Glomerular endothelial cell (primary cell): ENCODE measurements around the gene MYO15A. TPM values are rescaled to one million over a fixed set of nuclear protein-coding genes. Genes with fewer than 3 reads are reported as not detected.

Experiments used
- DNase-seq: peaks from one replicate; pipeline ENCODE4 v3.0.0-alpha.2; 2011; ENCODE audit warnings: low read depth, low spot score; ENCODE audit errors: extremely low read depth
- total RNA-seq: library from RNA; depleted of rRNA; stranded (reverse); fragments of >200 nt; gene quantifications from 2 replicates; pipeline ENCODE4 v1.2.3, GENCODE V29; 2015

The MYO15A gene
- total RNA-seq, 1 donor from 2014 or later = 0.18 TPM

- no peak for DNase-seq
Measured at GRCh38 chr17:18155179-18155578, 46.6 kb downstream of the MYO15A start.

- no peak for DNase-seq
Measured at GRCh38 chr17:18156171-18156975, 47.8 kb downstream of the MYO15A start.

DNA sequence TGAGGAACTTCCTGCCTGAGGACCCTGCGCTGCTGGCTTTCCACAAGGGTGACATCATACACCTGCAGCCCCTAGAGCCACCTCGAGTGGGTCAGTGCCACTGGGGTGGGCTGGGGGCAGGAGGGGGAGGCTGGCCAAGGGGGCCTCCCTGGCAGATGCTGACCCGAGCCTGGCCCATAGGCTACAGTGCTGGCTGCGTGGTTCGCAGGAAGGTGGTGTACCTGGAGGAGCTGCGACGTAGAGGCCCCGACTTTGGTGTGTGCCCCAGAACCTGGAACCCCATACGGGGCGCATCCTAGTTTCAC lies 48.4 kb downstream of the MYO15A start:
- no peak for DNase-seq

- no peak for DNase-seq
Measured at GRCh38 chr17:18157354-18157985, 48.9 kb downstream of the MYO15A start.

- no peak for DNase-seq
Measured at GRCh38 chr17:18158022-18158600, 49.6 kb downstream of the MYO15A start.

DNA sequence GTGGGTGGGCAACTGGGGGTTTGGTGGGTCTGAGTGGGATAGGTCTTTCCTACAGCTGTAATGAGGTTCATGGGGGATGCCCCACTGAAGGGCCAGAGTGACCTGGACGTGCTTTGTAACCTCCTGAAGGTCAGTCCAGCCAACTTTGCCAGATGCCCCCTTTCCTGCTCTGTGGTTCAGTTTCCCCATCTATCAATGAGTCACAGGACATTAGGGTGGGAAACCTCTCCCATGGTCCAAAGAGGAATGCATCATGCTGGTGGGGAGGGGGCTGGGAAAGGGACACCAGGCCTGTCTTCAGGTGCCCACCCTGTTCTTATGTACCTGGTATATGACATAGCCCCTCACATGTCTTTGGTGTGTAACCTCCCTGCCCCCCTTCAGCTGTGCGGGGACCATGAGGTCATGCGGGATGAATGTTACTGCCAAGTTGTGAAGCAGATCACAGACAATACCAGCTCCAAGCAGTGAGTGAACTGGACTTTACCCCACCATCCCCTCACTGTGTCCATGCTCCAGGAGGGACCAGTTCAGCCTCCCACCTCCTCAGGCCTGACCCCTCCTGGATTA lies 51.1 kb downstream of the MYO15A start:
- no peak for DNase-seq

GRCh38 chr17:18160128-18160856 lies 51.7 kb downstream of the MYO15A start:
- DNase-seq = no peak

GRCh38 chr17:18161207-18162145 lies 52.9 kb downstream of the MYO15A start:
- no peak for DNase-seq

GRCh38 chr17:18163547-18163946 lies 55.0 kb downstream of the MYO15A start:
- DNase-seq = no peak

DNA sequence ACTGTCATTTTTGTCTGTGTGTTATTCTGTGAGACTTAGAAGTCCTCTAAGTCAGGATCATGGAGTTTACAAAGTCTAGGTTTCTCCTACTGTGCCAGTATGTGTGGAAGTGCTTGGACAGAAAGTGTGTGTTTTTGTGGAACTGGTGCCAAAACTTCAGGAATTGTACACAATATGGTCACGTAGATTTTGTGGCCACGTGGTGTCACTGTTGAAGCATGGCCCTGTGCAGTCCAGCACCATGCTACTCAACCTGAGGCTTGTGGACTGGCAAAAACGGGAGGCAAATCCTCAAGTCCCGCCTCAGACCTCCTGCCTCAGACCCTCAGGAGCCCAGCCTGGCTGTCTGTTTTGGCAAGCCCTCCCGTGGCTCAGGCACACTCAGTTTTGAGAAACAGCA lies 58.3 kb downstream of the MYO15A start:
- no peak for DNase-seq

DNA sequence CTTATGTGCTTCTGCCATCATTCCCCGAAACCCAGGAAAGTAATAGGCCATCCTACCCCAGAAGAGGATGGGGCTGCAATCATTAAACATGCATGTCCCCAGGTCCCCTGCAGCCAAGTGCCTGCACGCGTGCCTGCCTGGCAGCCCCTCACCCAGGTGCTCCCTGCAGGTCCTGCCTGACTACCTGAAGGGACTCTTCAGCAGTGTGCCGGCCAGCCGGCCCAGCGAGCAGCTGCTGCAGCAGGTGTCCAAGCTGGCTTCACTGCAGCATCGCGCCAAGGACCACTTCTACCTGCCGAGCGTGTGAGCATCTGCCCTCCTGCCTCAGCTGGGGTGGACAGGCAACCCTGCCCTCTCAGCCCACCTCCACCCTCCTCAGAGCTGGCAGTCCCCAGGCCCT lies 58.9 kb downstream of the MYO15A start:
- DNase-seq = no peak

DNA sequence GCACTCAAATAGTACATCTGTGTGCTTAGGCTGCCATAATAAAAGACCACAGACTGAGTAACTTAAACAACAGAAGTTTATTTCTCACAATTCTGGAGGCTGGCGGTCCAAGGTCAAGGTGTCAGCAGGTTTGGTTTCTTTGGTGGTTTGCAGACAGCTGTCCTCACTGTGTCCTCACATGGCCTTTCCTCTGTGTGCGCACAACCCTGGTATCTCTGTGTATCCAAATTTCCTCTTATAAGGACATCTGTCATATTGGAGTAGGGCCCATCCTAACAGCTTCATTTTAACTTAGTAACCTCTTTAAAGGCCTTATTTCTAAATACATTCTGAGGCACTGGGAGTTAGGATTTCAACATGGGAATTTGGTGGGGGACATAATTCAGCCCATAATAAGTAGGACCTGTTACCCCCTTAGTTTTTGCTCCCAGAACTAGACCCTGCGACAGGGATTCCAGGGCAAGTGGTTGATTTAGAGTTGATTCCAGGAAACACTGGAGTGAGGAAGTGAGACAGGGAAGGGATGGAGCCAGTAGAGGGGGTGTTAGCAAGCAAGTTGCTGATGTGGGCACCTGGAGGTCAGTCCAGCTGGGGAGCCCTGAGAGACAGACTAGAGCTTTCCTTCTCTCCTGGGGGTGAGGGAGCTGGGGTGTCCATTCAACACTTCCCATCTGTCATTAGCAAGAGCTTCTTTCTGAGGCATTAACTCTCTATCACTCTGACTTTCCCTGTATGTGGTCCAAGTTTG lies 64.1 kb downstream of the MYO15A start:
- no peak for DNase-seq

- DNase-seq = no peak
Measured at GRCh38 chr17:18173740-18174139, 65.2 kb downstream of the MYO15A start.

DNA sequence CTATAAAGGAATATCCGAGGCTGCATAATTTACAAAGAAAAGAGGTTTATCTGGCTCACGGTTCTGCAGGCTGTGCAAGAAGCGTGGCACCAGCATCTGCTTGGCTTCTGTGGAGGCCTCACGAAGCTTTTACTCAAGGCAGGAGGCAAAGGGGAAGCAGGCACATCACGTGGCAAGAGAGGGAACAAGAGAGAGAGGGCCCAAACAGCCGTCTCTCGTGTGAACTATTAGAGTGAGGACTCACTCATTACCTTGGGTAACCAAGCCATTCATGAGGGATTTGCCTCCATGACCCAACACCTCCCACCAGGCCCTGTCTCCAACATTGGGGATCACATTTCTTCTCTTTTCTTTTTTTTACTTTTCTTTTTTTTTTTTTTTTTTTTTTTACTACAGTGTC lies 67.6 kb downstream of the MYO15A start:
- no peak for DNase-seq

- DNase-seq = no peak
Measured at GRCh38 chr17:18177133-18177532, 68.6 kb downstream of the MYO15A start.

DNA sequence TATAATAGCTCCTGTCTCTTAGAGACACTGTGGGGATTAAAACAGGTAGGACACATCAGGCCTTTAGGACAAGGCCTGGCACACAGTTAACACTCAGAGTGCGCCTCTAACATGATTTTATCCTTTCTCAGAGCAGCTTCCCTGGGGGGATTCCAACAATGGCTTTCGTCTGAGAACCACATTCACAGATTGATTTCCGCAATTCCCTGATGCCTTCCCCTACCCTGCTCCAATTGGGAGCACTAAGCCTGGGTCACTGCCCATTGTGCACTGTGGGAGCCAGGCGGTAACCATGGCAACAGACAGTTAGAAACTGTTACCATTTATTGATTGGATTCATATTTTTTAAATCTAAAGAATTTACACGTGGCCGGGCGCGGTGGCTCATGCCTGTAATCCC lies 69.2 kb downstream of the MYO15A start:
- DNase-seq = no peak

- DNase-seq = no peak
Measured at GRCh38 chr17:18179196-18179595, 70.6 kb downstream of the MYO15A start.

DNA sequence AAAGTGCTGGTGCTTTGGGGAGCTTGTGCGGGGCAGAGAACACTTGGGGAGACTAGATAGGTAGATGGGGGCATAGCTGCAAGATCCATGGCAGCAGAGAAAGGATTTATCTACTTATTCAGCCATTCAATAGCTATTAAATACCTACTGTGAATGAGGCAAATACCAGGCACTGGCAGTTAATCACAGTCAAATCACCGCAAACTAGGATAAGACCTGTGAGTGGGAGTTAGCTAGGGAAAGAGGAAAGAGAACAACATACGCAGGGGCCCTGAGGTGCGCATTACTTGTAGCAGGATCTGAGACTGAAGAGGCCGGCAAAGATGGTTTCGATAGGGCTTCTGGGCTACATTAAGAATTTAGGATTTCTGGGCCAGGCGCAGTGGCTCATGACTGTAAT lies 71.2 kb downstream of the MYO15A start:
- DNase-seq = no peak

GRCh38 chr17:18181358-18181757 lies 72.8 kb downstream of the MYO15A start:
- DNase-seq = no peak
